Measurements from ENCODE around the gene LRRC74B. TPM values are rescaled to one million over a fixed set of nuclear protein-coding genes. Genes with fewer than 3 reads are reported as not detected.
"Not testable (repeated sequence)": the region's sequence is repeated elsewhere in the genome, so short reads cannot be mapped to it uniquely, and the experiment has no call there.

Gene LRRC74B
- polyA plus RNA-seq, 1 of the 3 experiments (the other 2 are of a cell fraction) = 0.03 TPM

DNA sequence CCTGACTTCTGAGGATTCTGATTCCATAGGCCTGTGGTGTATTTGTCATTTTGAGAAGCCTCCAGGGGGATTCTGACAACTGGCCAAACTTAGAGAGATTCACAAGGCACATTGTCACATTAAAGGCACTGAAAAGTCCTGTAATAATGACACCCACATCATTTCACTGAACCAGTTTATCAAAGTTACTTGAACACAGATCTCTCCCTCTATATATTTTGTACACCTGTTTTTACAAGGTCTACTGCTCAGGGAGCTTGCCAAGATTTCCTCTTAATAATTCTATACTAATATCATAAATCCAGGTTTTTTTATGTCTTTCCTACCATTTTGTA is 50.0 kb downstream of the LRRC74B start (continued):
- TF ChIP-seq, protein P1, sequence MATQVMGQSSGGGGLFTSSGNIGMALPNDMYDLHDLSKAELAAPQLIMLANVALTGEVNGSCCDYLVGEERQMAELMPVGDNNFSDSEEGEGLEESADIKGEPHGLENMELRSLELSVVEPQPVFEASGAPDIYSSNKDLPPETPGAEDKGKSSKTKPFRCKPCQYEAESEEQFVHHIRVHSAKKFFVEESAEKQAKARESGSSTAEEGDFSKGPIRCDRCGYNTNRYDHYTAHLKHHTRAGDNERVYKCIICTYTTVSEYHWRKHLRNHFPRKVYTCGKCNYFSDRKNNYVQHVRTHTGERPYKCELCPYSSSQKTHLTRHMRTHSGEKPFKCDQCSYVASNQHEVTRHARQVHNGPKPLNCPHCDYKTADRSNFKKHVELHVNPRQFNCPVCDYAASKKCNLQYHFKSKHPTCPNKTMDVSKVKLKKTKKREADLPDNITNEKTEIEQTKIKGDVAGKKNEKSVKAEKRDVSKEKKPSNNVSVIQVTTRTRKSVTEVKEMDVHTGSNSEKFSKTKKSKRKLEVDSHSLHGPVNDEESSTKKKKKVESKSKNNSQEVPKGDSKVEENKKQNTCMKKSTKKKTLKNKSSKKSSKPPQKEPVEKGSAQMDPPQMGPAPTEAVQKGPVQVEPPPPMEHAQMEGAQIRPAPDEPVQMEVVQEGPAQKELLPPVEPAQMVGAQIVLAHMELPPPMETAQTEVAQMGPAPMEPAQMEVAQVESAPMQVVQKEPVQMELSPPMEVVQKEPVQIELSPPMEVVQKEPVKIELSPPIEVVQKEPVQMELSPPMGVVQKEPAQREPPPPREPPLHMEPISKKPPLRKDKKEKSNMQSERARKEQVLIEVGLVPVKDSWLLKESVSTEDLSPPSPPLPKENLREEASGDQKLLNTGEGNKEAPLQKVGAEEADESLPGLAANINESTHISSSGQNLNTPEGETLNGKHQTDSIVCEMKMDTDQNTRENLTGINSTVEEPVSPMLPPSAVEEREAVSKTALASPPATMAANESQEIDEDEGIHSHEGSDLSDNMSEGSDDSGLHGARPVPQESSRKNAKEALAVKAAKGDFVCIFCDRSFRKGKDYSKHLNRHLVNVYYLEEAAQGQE (IDR thresholded peaks at IDR 0.05; ENCODE audit: low read depth, low read length) = no peak

DNA sequence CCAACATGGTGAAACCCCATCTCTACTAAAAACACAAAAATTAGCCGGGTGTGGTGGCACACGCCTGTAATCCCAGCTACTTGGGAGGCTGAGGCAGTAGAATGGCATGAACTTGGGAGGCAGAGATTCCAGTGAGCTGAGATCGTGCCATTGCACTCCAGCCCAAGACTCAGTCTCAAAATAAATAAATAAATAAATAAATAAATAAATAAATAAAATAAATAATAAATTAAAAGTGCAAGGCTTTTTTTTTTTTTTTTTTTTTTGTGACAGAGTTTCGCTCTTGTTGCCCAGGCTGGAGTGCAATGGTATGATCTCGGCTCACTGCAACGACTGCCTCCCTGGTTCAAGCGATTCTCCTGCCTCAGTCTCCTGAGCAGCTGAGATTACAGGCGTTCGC is 51.1 kb downstream of the LRRC74B start:
- H3K27me3 ChIP-seq (ENCODE audit: insufficient read depth); H3F3A ChIP-seq (replicated peaks; ENCODE audit: insufficient read depth); H3K4me2 ChIP-seq; H3K9ac ChIP-seq; H2AFZ ChIP-seq (ENCODE audit: low read depth); H3K9me3 ChIP-seq; H3K4me3 ChIP-seq (ENCODE audit: low read depth in 2 of 2, low read length in 1 of 2); H3K4me1 ChIP-seq (ENCODE audit: control insufficient read depth in 1 of 2, insufficient read depth in 2 of 2, low read depth in 1 of 2, low read length in 1 of 2); H3K79me2 ChIP-seq (ENCODE audit: insufficient read depth); H4K20me1 ChIP-seq (ENCODE audit: insufficient read depth); CTCF ChIA-PET; POLR2A ChIA-PET; H3K9me2 ChIP-seq; H3K36me3 ChIP-seq (replicated peaks in 1 of 2; ENCODE audit: control insufficient read depth in 1 of 2, insufficient read depth in 2 of 2, low read length in 1 of 2); DNase-seq; H3K27ac ChIP-seq (ENCODE audit: low read depth in 2 of 2, low read length in 1 of 2): not testable (repeated sequence)
- WGBS (ENCODE audit: low lambda C conversion rate) = 76% methylated on average over 9 of the region's 9 CpGs

DNA sequence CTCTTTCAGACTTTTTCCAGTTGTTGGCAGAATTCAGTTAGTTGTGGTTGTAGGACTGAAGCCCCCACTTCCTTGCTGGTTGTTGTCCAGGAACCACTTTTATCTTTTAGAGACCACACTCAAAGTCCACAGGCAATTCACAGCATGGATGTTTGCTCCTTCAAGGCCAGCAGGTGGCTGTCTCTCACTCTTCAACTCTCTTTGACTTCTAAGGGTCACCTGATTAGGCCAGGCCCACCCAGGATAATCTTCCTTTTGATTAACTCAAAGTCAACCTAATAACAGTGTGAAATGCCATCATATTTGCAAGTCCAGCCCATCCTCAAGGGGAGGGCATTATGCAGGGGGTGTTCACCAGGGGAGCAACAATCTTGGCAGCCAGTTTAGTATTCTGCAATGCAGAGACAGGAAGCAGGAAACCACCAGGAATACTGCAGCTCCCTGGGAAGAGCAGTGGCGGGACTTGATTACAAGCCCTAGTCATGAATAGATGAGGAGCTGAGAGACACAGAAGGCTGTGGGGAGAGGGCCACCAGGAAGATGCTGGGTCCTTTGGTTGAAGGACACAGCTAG is 52.4 kb downstream of the LRRC74B start:
- no peak overlapping the region for H2AFZ ChIP-seq (ENCODE audit: low read depth)
- H3K36me3 ChIP-seq (replicated peaks in 1 of 2; ENCODE audit: control insufficient read depth in 1 of 2, insufficient read depth in 2 of 2, low read length in 1 of 2) = no peaks in the 10 kb centered on the region
- TF ChIP-seq RAD21 (IDR thresholded peaks at IDR 0.05; ENCODE audit: low read length) (no peak), NRF1 (IDR thresholded peaks at IDR 0.05; ENCODE audit: low read depth, low read length) (no peak)
- TF ChIP-seq, protein P1 (IDR thresholded peaks at IDR 0.05; ENCODE audit: low read depth, low read length) = no peak
- peaks cover 12% of the 10 kb centered on the region for H3F3A ChIP-seq (replicated peaks; ENCODE audit: insufficient read depth)
- H3K4me1 ChIP-seq (ENCODE audit: control insufficient read depth in 1 of 2, insufficient read depth in 2 of 2, low read depth in 1 of 2, low read length in 1 of 2) = peaks cover 5 to 11% of the 10 kb centered on the region in 2 experiments; a peak in 2 of 4 replicates
- H3K9ac ChIP-seq = no peak overlapping the region
- H4K20me1 ChIP-seq (ENCODE audit: insufficient read depth) = no peaks in the 10 kb centered on the region
- H3K79me2 ChIP-seq (ENCODE audit: insufficient read depth) = no peaks in the 10 kb centered on the region
- no peaks in the 10 kb centered on the region for H3K9me2 ChIP-seq
- ChIA-PET CTCF (no interaction called here), POLR2A (no interaction called here)
- H3K4me2 ChIP-seq = no peak overlapping the region
- H3K27ac ChIP-seq (ENCODE audit: low read depth in 2 of 2, low read length in 1 of 2) = no peak overlapping the region
- WGBS (ENCODE audit: low lambda C conversion rate) = 71% methylated on average over 1 of the region's 1 CpG
- no peak for DNase-seq
- no peaks in the 10 kb centered on the region for H3K9me3 ChIP-seq
- no peak overlapping the region for H3K4me3 ChIP-seq (ENCODE audit: low read depth in 2 of 2, low read length in 1 of 2)
- H3K27me3 ChIP-seq (ENCODE audit: insufficient read depth) = no peaks in the 10 kb centered on the region

Data from SK-N-SH (cell line).